ENCODE data around the gene AZIN2. TPM values are rescaled to one million over a fixed set of nuclear protein-coding genes. Genes with fewer than 3 reads are reported as not detected.
A peak's percentile ranks its signal among the peaks of the same experiment; 100 is the strongest.

The AZIN2 gene
- total RNA-seq, 1 experiment from 2014 or later = 0.39 TPM

GRCh38 chr1:33143698-33144097 is 62.7 kb downstream of the AZIN2 start:
- no peak overlapping the region for H3K4me3 Mint-ChIP-seq
- Histone ChIP-seq H2AFZ (ENCODE audit: low read length) (no peak overlapping the region), H3T11ph (ENCODE audit: low read length) (no peak overlapping the region), H4K20me1 (ENCODE audit: control insufficient read depth, insufficient read depth, insufficient read length) (no peaks in the 10 kb centered on the region), H2BK5ac (ENCODE audit: insufficient read length, low read length) (no peak overlapping the region), H3K23ac (ENCODE audit: insufficient read length, low read depth, low read length) (no peak overlapping the region), H4K91ac (ENCODE audit: insufficient read length, low read depth, low read length) (no peak overlapping the region), H3K23me2 (ENCODE audit: insufficient read length, low read depth, low read length, poor library complexity, severe bottlenecking) (no peaks in the 10 kb centered on the region), H2BK120ac (ENCODE audit: low read depth, low read length, poor library complexity, severe bottlenecking) (no peak overlapping the region), H2BK12ac (ENCODE audit: insufficient read length, low read depth, low read length) (no peak overlapping the region), H2BK15ac (ENCODE audit: low read depth, low read length) (no peak overlapping the region), H3K79me2 (ENCODE audit: insufficient read depth, low read length) (no peaks in the 10 kb centered on the region), H3K9me3 (ENCODE audit: control insufficient read depth, low read depth, low read length) (no peaks in the 10 kb centered on the region), H3K4ac (ENCODE audit: low read depth, low read length) (no peak overlapping the region), H3K56ac (ENCODE audit: insufficient read length, low read depth, low read length) (no peak overlapping the region), H2BK20ac (ENCODE audit: low read depth, low read length, poor library complexity, severe bottlenecking) (no peak overlapping the region), H4K8ac (replicated peaks; ENCODE audit: insufficient read length, low read depth, low read length) (no peak overlapping the region), H3K27me3 (ENCODE audit: insufficient read depth, low read length) (0 out of 2 replicates have a peak, but pooled peaks cover 3% of the 10 kb centered on the region), H4K5ac (ENCODE audit: insufficient read length, low read depth, low read length) (no peak overlapping the region), H3K4me2 (ENCODE audit: insufficient read depth, insufficient read length, low read length) (no peak overlapping the region), H3K18ac (ENCODE audit: insufficient read length, low read depth, low read length) (no peak overlapping the region), H3K9ac (ENCODE audit: extremely low read depth, insufficient read length, low read length) (no peak overlapping the region), H3K14ac (ENCODE audit: insufficient read depth, low read length) (0 out of 2 replicates have a peak overlapping the region, but pooled peaks have one; percentile 13), H3K27ac (ENCODE audit: insufficient read length, low read depth, low read length) (no peak overlapping the region), H2AK5ac (ENCODE audit: insufficient read length, low read length) (no peak overlapping the region), H3K4me1 (ENCODE audit: insufficient read depth, low read length) (peaks cover 14% of the 10 kb centered on the region; the same call in 1 of the 2 replicates), H3K79me1 (ENCODE audit: insufficient read depth, low read depth, low read length, poor library complexity, severe bottlenecking) (no peaks in the 10 kb centered on the region)
- peaks cover 37 to 45% of the 10 kb centered on the region in 2 experiments for H3K4me1 Mint-ChIP-seq
- WGBS (ENCODE audit: extremely low coverage, insufficient read length, low lambda C conversion rate) = no CpG with 5 or more reads among the region's 2 CpGs
- no peak for DNase-seq
- H3K9me3 Mint-ChIP-seq = no peaks in the 10 kb centered on the region
- H3K27me3 Mint-ChIP-seq (ENCODE audit: low read depth) = peaks cover 1% of the 10 kb centered on the region; the same call in 1 of the 2 replicates
- H3K36me3 Mint-ChIP-seq (ENCODE audit: insufficient read depth in 1 of 3, low read depth in 3 of 3) = peaks cover 0 to 8% (median 6%) of the 10 kb centered on the region in 3 experiments; a peak in 3 of 7 replicates
- TF ChIP-seq CTCF (conservative IDR thresholded peaks at IDR 0.05) = no peak
- H3K27ac Mint-ChIP-seq = peak overlapping the region in 1 of 3 experiments; percentile 34; a peak in 2 of 7 replicates

All from H9 (cell line).